ENCODE measurements around the gene MYLK2. TPM values are rescaled to one million over a fixed set of nuclear protein-coding genes. Genes with fewer than 3 reads are reported as not detected.

MYLK2 gene
- total and polyA plus RNA-seq, 3 donors from 2014 or later, result 1.2 to 1.6 (median 1.3) TPM

- Histone ChIP-seq H3K27ac (peak overlapping the region; percentile 5 to 44), H3K27me3 (no peaks in the 10 kb centered on the region), H3K4me1 (peaks cover 40% of the 10 kb centered on the region), H3K4me3 (no peak overlapping the region), H3K9me3 (no peaks in the 10 kb centered on the region), H3K36me3 (ENCODE audit: low read depth, missing control alignments) (no peaks in the 10 kb centered on the region)
- TF ChIP-seq, protein P1, sequence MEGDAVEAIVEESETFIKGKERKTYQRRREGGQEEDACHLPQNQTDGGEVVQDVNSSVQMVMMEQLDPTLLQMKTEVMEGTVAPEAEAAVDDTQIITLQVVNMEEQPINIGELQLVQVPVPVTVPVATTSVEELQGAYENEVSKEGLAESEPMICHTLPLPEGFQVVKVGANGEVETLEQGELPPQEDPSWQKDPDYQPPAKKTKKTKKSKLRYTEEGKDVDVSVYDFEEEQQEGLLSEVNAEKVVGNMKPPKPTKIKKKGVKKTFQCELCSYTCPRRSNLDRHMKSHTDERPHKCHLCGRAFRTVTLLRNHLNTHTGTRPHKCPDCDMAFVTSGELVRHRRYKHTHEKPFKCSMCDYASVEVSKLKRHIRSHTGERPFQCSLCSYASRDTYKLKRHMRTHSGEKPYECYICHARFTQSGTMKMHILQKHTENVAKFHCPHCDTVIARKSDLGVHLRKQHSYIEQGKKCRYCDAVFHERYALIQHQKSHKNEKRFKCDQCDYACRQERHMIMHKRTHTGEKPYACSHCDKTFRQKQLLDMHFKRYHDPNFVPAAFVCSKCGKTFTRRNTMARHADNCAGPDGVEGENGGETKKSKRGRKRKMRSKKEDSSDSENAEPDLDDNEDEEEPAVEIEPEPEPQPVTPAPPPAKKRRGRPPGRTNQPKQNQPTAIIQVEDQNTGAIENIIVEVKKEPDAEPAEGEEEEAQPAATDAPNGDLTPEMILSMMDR (IDR thresholded peaks at IDR 0.05), result peak; percentile 41 to 89 (median 72)
- no peak for TF ChIP-seq POLR2A (IDR thresholded peaks at IDR 0.05)
- WGBS, 2 donors, result 65 to 68% methylated on average over 7 to 14 of the region's 14 CpGs
- intact Hi-C loops (cut with DNase I; ENCODE audit: low total_unique reads), result no loop called here
- DNase-seq, result peak; percentile 78
Measured at GRCh38 chr20:31833130-31833930, 14.2 kb downstream of the MYLK2 start.

DNA sequence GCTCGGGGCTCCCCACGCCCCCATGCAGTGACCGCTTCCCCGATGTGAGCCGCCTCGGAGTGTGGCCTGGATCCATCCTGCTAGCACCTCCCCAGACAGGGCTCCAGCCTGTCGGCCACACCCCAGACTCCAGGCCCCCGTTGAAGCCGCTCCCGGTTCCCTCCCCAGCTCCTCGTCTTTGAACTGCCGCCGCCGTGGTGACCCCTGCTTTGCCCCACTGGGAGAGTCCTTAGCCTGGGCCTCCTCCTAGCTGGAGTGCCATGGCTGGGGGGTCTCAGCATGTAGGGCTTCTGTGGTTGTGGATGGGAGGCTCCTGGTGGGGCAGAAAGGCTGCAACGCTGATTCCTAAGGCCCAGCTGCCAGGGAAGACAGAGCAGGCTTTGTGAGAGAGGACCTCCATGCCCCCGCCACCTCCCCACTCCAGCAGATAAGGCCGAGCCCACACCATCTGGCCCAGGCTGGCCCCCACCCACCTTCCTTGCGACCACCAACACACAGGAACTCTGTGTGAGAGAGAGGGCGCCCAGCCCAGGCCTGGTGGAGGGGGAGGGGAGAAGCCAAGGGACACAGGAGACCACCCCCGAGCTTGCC, 14.9 kb downstream of the MYLK2 start:
- no peaks in the 10 kb centered on the region for H3K27me3 ChIP-seq
- no peaks in the 10 kb centered on the region for H3K9me3 ChIP-seq
- peak overlapping the region; percentile 5 to 44 for H3K27ac ChIP-seq
- TF ChIP-seq, protein P1 (IDR thresholded peaks at IDR 0.05), result no peak
- no peak for TF ChIP-seq POLR2A (IDR thresholded peaks at IDR 0.05)
- H3K4me3 ChIP-seq, result no peak overlapping the region
- intact Hi-C loops (cut with DNase I; ENCODE audit: low total_unique reads), result no loop called here
- no peak for DNase-seq
- 52 to 66% methylated on average over 14 to 20 of the region's 20 CpGs for WGBS, 2 donors
- H3K4me1 ChIP-seq, result peaks cover 47% of the 10 kb centered on the region
- no peaks in the 10 kb centered on the region for H3K36me3 ChIP-seq (ENCODE audit: low read depth, missing control alignments)

GRCh38 chr20:31835554-31835953, 16.4 kb downstream of the MYLK2 start:
- Histone ChIP-seq H3K36me3 (ENCODE audit: low read depth, missing control alignments) (no peaks in the 10 kb centered on the region), H3K27me3 (no peaks in the 10 kb centered on the region), H3K4me3 (no peak overlapping the region), H3K4me1 (peaks cover 47% of the 10 kb centered on the region), H3K27ac (peak overlapping the region in 1 of 2 donors; percentile 50), H3K9me3 (no peaks in the 10 kb centered on the region)
- TF ChIP-seq, protein P1 (IDR thresholded peaks at IDR 0.05), result no peak
- no peak for TF ChIP-seq POLR2A (IDR thresholded peaks at IDR 0.05)
- no peak for DNase-seq
- 63 to 81% methylated on average over 8 to 9 of the region's 9 CpGs for WGBS, 2 donors
- intact Hi-C loops (cut with DNase I; ENCODE audit: low total_unique reads), result no loop called here

- peaks cover 47% of the 10 kb centered on the region for H3K4me1 ChIP-seq
- peak; percentile 79 for DNase-seq
- intact Hi-C loops (cut with DNase I; ENCODE audit: low total_unique reads), result no loop called here
- H3K27me3 ChIP-seq, result no peaks in the 10 kb centered on the region
- 43 to 46% methylated on average over 10 to 14 of the region's 14 CpGs for WGBS, 2 donors
- H3K4me3 ChIP-seq, result no peak overlapping the region
- H3K36me3 ChIP-seq (ENCODE audit: low read depth, missing control alignments), result no peaks in the 10 kb centered on the region
- no peaks in the 10 kb centered on the region for H3K9me3 ChIP-seq
- H3K27ac ChIP-seq, result peak overlapping the region in 1 of 2 donors; percentile 50
- TF ChIP-seq POLR2A (IDR thresholded peaks at IDR 0.05), result no peak
- TF ChIP-seq, protein P1 (IDR thresholded peaks at IDR 0.05), result no peak
Measured at GRCh38 chr20:31835977-31836852, 17.1 kb downstream of the MYLK2 start.
